ENCODE measurements around the gene TNFAIP8. TPM values are rescaled to one million over a fixed set of nuclear protein-coding genes. Genes with fewer than 3 reads are reported as not detected.

TNFAIP8 gene
- total and polyA plus RNA-seq, 2 donors (not counting 1 experiment from before 2014, with no cell fraction given) = 36.7 to 37.7 TPM

GRCh38 chr5:119393201-119393691 is 37.4 kb downstream of the TNFAIP8 start:
- Histone ChIP-seq H3K4me2 (ENCODE audit: extremely low read depth, insufficient read depth, low read length) (no peak overlapping the region), H3K9me3 (ENCODE audit: control insufficient read depth, insufficient read depth, low read depth, low read length) (no peaks in the 10 kb centered on the region), H3K4me1 (ENCODE audit: control insufficient read depth, extremely low read depth, insufficient read depth, low read length) (peaks cover 8% of the 10 kb centered on the region), H3K36me3 (ENCODE audit: control insufficient read depth, insufficient read depth, low read length) (no peaks in the 10 kb centered on the region), H3K27me3 (ENCODE audit: control insufficient read depth, insufficient read depth, low read length) (no peaks in the 10 kb centered on the region), H4K20me1 (ENCODE audit: control insufficient read depth, extremely low read depth, insufficient read depth, low read length) (no peaks in the 10 kb centered on the region), H3K27ac (ENCODE audit: insufficient read depth, low read length) (no peak overlapping the region), H2AFZ (ENCODE audit: low read length) (no peak overlapping the region), H3K4me3 (replicated peaks in 1 of 4; ENCODE audit: control extremely low read depth in 1 of 4, insufficient read depth in 1 of 4, low read depth in 3 of 4, low read length in 4 of 4) (no peak overlapping the region), H3K79me2 (ENCODE audit: control insufficient read depth, insufficient read depth, low read length) (no peaks in the 10 kb centered on the region), H3K9ac (ENCODE audit: insufficient read depth, low read length) (no peak overlapping the region)
- no peak for TF ChIP-seq EZH2 (IDR thresholded peaks at IDR 0.05; ENCODE audit: low read length, missing control alignments)
- TF ChIP-seq, protein P1, sequence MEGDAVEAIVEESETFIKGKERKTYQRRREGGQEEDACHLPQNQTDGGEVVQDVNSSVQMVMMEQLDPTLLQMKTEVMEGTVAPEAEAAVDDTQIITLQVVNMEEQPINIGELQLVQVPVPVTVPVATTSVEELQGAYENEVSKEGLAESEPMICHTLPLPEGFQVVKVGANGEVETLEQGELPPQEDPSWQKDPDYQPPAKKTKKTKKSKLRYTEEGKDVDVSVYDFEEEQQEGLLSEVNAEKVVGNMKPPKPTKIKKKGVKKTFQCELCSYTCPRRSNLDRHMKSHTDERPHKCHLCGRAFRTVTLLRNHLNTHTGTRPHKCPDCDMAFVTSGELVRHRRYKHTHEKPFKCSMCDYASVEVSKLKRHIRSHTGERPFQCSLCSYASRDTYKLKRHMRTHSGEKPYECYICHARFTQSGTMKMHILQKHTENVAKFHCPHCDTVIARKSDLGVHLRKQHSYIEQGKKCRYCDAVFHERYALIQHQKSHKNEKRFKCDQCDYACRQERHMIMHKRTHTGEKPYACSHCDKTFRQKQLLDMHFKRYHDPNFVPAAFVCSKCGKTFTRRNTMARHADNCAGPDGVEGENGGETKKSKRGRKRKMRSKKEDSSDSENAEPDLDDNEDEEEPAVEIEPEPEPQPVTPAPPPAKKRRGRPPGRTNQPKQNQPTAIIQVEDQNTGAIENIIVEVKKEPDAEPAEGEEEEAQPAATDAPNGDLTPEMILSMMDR (conservative IDR thresholded peaks at IDR 0.05 in 1 of 2, IDR thresholded peaks at IDR 0.05 in 1 of 2; ENCODE audit: low read depth in 1 of 2, low read length in 2 of 2) = no peak
- peak; percentile 50 to 77 for DNase-seq (ENCODE audit: low read depth in 2 of 2)

DNA sequence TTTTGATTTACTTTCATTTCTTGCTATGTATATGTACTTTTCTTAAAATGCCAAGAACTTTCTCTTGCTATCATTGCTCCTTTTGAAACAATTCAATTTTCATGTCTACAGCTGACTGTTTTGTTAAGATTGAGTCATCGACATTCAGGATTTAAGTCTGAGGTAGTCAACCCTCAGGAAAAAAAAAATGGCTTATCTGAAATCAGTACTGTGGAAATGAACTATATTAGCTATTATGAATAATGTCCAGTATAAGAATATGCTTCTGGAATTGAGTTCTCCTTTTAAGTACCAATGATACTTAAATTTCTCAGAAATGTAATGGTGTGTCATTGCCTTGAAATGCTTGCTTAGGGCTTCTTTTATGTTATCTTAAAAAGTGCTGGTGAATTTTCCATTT is 37.9 kb downstream of the TNFAIP8 start:
- no peaks in the 10 kb centered on the region for H3K27me3 ChIP-seq (ENCODE audit: control insufficient read depth, insufficient read depth, low read length)
- TF ChIP-seq, protein P1 (conservative IDR thresholded peaks at IDR 0.05 in 1 of 2, IDR thresholded peaks at IDR 0.05 in 1 of 2; ENCODE audit: low read depth in 1 of 2, low read length in 2 of 2) = no peak
- TF ChIP-seq EZH2 (IDR thresholded peaks at IDR 0.05; ENCODE audit: low read length, missing control alignments) = no peak
- peak; percentile 58 to 83 for DNase-seq (ENCODE audit: low read depth in 2 of 2)
- H3K4me3 ChIP-seq (replicated peaks in 1 of 4; ENCODE audit: control extremely low read depth in 1 of 4, insufficient read depth in 1 of 4, low read depth in 3 of 4, low read length in 4 of 4) = no peak overlapping the region
- H4K20me1 ChIP-seq (ENCODE audit: control insufficient read depth, extremely low read depth, insufficient read depth, low read length) = no peaks in the 10 kb centered on the region
- no peak overlapping the region for H3K27ac ChIP-seq (ENCODE audit: insufficient read depth, low read length)
- peaks cover 8% of the 10 kb centered on the region for H3K4me1 ChIP-seq (ENCODE audit: control insufficient read depth, extremely low read depth, insufficient read depth, low read length)
- H3K4me2 ChIP-seq (ENCODE audit: extremely low read depth, insufficient read depth, low read length) = no peak overlapping the region
- no peaks in the 10 kb centered on the region for H3K79me2 ChIP-seq (ENCODE audit: control insufficient read depth, insufficient read depth, low read length)
- H3K9ac ChIP-seq (ENCODE audit: insufficient read depth, low read length) = no peak overlapping the region
- no peak overlapping the region for H2AFZ ChIP-seq (ENCODE audit: low read length)
- no peaks in the 10 kb centered on the region for H3K36me3 ChIP-seq (ENCODE audit: control insufficient read depth, insufficient read depth, low read length)
- H3K9me3 ChIP-seq (ENCODE audit: control insufficient read depth, insufficient read depth, low read depth, low read length) = no peaks in the 10 kb centered on the region

GRCh38 chr5:119395080-119395836 is 39.4 kb downstream of the TNFAIP8 start:
- no peaks in the 10 kb centered on the region for H3K9me3 ChIP-seq (ENCODE audit: control insufficient read depth, insufficient read depth, low read depth, low read length)
- no peak overlapping the region for H3K27ac ChIP-seq (ENCODE audit: insufficient read depth, low read length)
- no peak overlapping the region for H3K9ac ChIP-seq (ENCODE audit: insufficient read depth, low read length)
- no peaks in the 10 kb centered on the region for H4K20me1 ChIP-seq (ENCODE audit: control insufficient read depth, extremely low read depth, insufficient read depth, low read length)
- H3K27me3 ChIP-seq (ENCODE audit: control insufficient read depth, insufficient read depth, low read length) = no peaks in the 10 kb centered on the region
- H3K36me3 ChIP-seq (ENCODE audit: control insufficient read depth, insufficient read depth, low read length) = no peaks in the 10 kb centered on the region
- no peak overlapping the region for H2AFZ ChIP-seq (ENCODE audit: low read length)
- no peaks in the 10 kb centered on the region for H3K79me2 ChIP-seq (ENCODE audit: control insufficient read depth, insufficient read depth, low read length)
- no peak overlapping the region for H3K4me3 ChIP-seq (replicated peaks in 1 of 4; ENCODE audit: control extremely low read depth in 1 of 4, insufficient read depth in 1 of 4, low read depth in 3 of 4, low read length in 4 of 4)
- peaks cover 3% of the 10 kb centered on the region for H3K4me1 ChIP-seq (ENCODE audit: control insufficient read depth, extremely low read depth, insufficient read depth, low read length)
- TF ChIP-seq EZH2 (IDR thresholded peaks at IDR 0.05; ENCODE audit: low read length, missing control alignments) = no peak
- TF ChIP-seq, protein P1 (conservative IDR thresholded peaks at IDR 0.05 in 1 of 2, IDR thresholded peaks at IDR 0.05 in 1 of 2; ENCODE audit: low read depth in 1 of 2, low read length in 2 of 2) = no peak
- DNase-seq (ENCODE audit: low read depth in 2 of 2) = no peak
- H3K4me2 ChIP-seq (ENCODE audit: extremely low read depth, insufficient read depth, low read length) = no peak overlapping the region
